GM12801 (cell line): ENCODE data around the gene GFRA1.

Experiments used
- CTCF ChIP-seq: IDR thresholded peaks from one replicate; pipeline ENCODE4 v1.5.1; 2011; ENCODE audit warnings: control low read depth; ENCODE audit not compliant: insufficient read length; ENCODE audit errors: extremely low read depth

Gene GFRA1

GRCh38 chr10:116105264-116105663 is 167.7 kb downstream of the GFRA1 start:
- no peak for TF ChIP-seq CTCF

- no peak for TF ChIP-seq CTCF
Observed at GRCh38 chr10:116104210-116104932, 168.6 kb downstream of the GFRA1 start.

GRCh38 chr10:116103668-116104067 is 169.3 kb downstream of the GFRA1 start:
- TF ChIP-seq CTCF = no peak

- TF ChIP-seq CTCF = no peak
Observed at GRCh38 chr10:116101616-116102315, 171.2 kb downstream of the GFRA1 start.

- TF ChIP-seq CTCF = no peak
Observed at GRCh38 chr10:116100984-116101383, 172.0 kb downstream of the GFRA1 start.

GRCh38 chr10:116099023-116099420 is 174.0 kb downstream of the GFRA1 start:
- TF ChIP-seq CTCF = no peak

- TF ChIP-seq CTCF = no peak
Observed at GRCh38 chr10:116098411-116099022, 174.5 kb downstream of the GFRA1 start.
